Heart right ventricle (tissue), 16 donors: ENCODE data around the gene AZGP1. TPM values are rescaled to one million over a fixed set of nuclear protein-coding genes. Genes with fewer than 3 reads are reported as not detected.
"Not testable (repeated sequence)": the region's sequence is repeated elsewhere in the genome, so short reads cannot be mapped to it uniquely, and the experiment has no call there.

Experiments used
- ATAC-seq, 8 donors: fragments of 200-7000 bp; cut with Tn5 transposase; one replicate each; pipeline ENCODE4 v1.9.1; 2020; ENCODE audit warnings: mild to moderate bottlenecking in 8 of 8, moderate library complexity in 8 of 8, moderate number of reproducible peaks in 1 of 8
- DNase-seq, 2 donors: peaks; one replicate each; pipeline ENCODE4 v3.0.0-alpha.2; 2020
- H3K27ac ChIP-seq, 10 donors: fragments of 200-600 bp; sonication (generic) in 2 of 10; one replicate each; pipeline versions ENCODE4 v1.5.0 to v1.8.0; 2020 to 2022; ENCODE audit warnings: mild to moderate bottlenecking in 3 of 10
- H3K27me3 ChIP-seq, 7 donors: fragments of 200-600 bp; one replicate each; pipeline ENCODE4 v1.8.0; 2021 to 2022; ENCODE audit warnings: mild to moderate bottlenecking in 2 of 7
- H3K36me3 ChIP-seq, 9 donors: fragments of 200-600 bp; sonication (generic) in 1 of 9; one replicate each; pipeline versions ENCODE4 v1.5.0 to v1.8.0; 2020 to 2022; ENCODE audit warnings: mild to moderate bottlenecking in 2 of 9
- H3K4me1 ChIP-seq, 9 donors: fragments of 200-600 bp; sonication (generic) in 1 of 9; one replicate each; pipeline versions ENCODE4 v1.5.0 to v1.8.0; 2020 to 2022; ENCODE audit warnings: mild to moderate bottlenecking in 4 of 9
- H3K4me3 ChIP-seq, 10 donors: fragments of 200-600 bp; sonication (generic) in 2 of 10; one replicate each; pipeline versions ENCODE4 v1.5.0 to v1.8.0; 2020 to 2022; ENCODE audit warnings: mild to moderate bottlenecking in 7 of 10, moderate library complexity in 2 of 10
- H3K9me3 ChIP-seq, 11 donors: fragments of 200-600 bp in 10 of 11; sonication (generic) in 2 of 11; one replicate each; pipeline versions ENCODE4 v1.5.0 to v1.8.0; 2013 to 2022; ENCODE audit warnings: mild to moderate bottlenecking in 2 of 11, control low read depth in 1 of 11, moderate library complexity in 1 of 11
- WGBS, 2 donors: extraction: QIAGEN DNeasy Blood & Tissue Kit; methylation state at CpG; one replicate each; pipeline ENCODE4 v1.1.7; 2013; ENCODE audit warnings: inconsistent platforms in 1 of 2; 5-methylcytosine and 5-hydroxymethylcytosine counted together
- intact Hi-C, 10 donors: fragments of 100-400 bp; cut with DNase I; formaldehyde crosslinking; loops; one replicate each; pipeline versions ENCODE4 v1.11.1 to v1.14.2; 2022
- polyA plus RNA-seq, 2 donors: library from polyadenylated mRNA; stranded (reverse); fragments of 200-250 nt; gene quantifications; one replicate each; pipeline ENCODE4 v1.2.3, GENCODE V29; 2013
- total RNA-seq, 10 donors: library from RNA; stranded (reverse); fragmentation: NEBNext Ultra II Directional in 3 of 10; extraction: Animal tissue kit (Norgen Biotek cat#: 25700) in 3 of 10; gene quantifications; one replicate each; pipeline versions ENCODE4 v1.2.1 to v1.2.4, GENCODE V29; 2021 to 2023
- TF ChIP-seq, protein P1 (sequence below), 9 donors: fragments of 200-600 bp; sonication (generic) in 2 of 9; IDR thresholded peaks; one replicate each; pipeline versions ENCODE4 v1.5.0 to v1.8.0; 2021 to 2022; ENCODE audit warnings: antibody characterized with exemption in 9 of 9, mild to moderate bottlenecking in 5 of 9, moderate library complexity in 1 of 9
- donor health status: Arrhythmogenic right ventricular cardiomyopathy.
- donor health status: ischemic (EF 13 %, LVEDD 7.1; RV severe dilation, severe dysfunction).
- donor health status: healthy with polysubstance abuse.
- donor health status: DM: no; HTN: yes; CAD: no.
- donor health status: DM: no; HTN: no; CAD: no.
- donor health status: ischemic (EF 25% LVEDD 6.9; RV normal size, moderate dysfunction).
- donor health status: ischemic (EF 25% LVEDD 5.7; RV mildly dilated, moderate dysfunction).
- donor health status: healthy.
- donor health status: DM: yes; HTN: yes; CAD: no.
- donor health status: Ischemic cardiomyopathy.
- donor health status: ischemic (EF 35%, LVEDD 5.7; RV mildly dilated, moderate dysfunction).
- donor health status: nonischemic (EF 11% LVEDD 7.7; RV severe dilation, severe dysfunction).
- donor health status: DM: yes; HTN: yes; CAD: no.
- donor health status: PGD.
- donor health status: ischemic (EF 29% LVEDD 5.4; RV normal size, mild dysfunction).
- donor health status: nonischemic (EF 23%, LVEDD 6.1; RV moderate dilation, normal function).

AZGP1 gene
- total and polyA plus RNA-seq, 12 donors = 37.8 to 335 (median 108) TPM

DNA sequence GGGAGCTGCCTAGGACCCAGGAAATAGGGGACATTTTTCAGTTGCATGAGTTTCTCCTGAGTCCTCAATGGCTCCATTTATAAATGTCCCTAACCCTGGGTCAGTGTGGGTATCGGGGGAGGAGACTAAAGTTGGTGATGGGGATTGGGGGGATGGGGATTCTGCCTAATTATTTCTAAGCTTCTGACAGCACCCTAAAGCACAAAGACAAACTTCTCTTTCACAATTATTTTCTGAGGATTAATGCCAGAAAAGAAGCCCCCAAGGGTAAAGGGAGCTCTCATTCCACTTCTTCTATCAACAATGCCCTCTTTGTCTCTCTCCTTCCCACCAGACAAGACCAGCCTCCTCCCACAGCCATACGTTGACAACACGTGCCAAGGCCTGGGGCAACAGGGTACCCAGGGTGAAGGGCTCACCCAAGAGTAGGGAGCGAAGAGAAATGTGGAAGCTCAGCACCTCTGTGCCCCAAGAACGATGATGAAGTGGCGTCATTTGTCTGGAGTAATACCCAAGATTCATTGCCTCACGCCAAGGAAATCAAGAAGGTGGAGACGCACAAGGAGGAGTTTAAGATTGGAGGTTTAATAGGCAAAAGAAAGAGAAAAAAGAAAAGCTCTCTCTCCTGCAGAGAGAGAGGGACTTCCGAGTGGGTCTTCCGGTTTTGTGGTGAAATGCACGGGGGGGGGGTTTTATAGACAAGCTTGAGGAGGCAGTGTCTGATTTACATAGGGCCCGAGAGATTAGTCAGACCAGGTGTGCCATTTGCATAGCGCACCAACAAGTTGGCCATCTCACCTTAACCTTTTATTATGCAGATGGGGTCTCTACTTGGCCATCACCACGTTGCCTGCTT, 32.0 kb downstream of the AZGP1 start:
- intact Hi-C loops = no loop called here
- Histone ChIP-seq H3K36me3 (no peaks in the 10 kb centered on the region), H3K4me1 (no peaks in the 10 kb centered on the region), H3K27me3 (peaks cover 0 to 37% (median 11%) of the 10 kb centered on the region in 7 donors), H3K4me3 (no peak overlapping the region), H3K9me3 (peaks cover 0 to 5% (median 0%) of the 10 kb centered on the region in 11 donors), H3K27ac (no peak overlapping the region)
- no peak for DNase-seq
- 36 to 50% methylated on average over 14 of the region's 14 CpGs for WGBS, 2 donors
- no peak for ATAC-seq
- TF ChIP-seq, protein P1, sequence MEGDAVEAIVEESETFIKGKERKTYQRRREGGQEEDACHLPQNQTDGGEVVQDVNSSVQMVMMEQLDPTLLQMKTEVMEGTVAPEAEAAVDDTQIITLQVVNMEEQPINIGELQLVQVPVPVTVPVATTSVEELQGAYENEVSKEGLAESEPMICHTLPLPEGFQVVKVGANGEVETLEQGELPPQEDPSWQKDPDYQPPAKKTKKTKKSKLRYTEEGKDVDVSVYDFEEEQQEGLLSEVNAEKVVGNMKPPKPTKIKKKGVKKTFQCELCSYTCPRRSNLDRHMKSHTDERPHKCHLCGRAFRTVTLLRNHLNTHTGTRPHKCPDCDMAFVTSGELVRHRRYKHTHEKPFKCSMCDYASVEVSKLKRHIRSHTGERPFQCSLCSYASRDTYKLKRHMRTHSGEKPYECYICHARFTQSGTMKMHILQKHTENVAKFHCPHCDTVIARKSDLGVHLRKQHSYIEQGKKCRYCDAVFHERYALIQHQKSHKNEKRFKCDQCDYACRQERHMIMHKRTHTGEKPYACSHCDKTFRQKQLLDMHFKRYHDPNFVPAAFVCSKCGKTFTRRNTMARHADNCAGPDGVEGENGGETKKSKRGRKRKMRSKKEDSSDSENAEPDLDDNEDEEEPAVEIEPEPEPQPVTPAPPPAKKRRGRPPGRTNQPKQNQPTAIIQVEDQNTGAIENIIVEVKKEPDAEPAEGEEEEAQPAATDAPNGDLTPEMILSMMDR (IDR thresholded peaks at IDR 0.05) = no peak

DNA sequence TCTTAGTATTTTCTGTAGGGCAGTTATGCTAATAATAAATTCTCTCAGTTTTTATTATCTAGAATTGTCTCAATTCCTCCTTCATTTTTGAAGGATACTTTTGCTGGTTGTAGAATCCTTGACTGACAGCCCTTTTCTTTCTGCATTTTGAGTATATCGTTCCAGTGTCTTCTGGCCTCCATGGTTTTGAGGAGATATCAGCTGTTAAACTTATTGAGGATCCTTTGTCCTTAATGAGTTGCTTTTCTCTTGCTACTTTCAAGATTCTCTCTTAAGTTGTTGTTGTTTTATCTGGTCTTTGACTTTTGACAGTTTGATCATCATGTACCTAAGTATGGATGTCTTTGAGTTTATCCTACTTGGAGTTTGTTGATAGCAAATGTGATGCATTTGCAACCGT, 37.5 kb downstream of the AZGP1 start:
- Histone ChIP-seq H3K4me1 (no peaks in the 10 kb centered on the region), H3K9me3 (peaks cover 0 to 14% (median 2%) of the 10 kb centered on the region in 11 donors), H3K27ac (no peak overlapping the region), H3K36me3 (no peaks in the 10 kb centered on the region), H3K4me3 (no peak overlapping the region), H3K27me3 (peaks cover 0 to 19% (median 7%) of the 10 kb centered on the region in 7 donors)
- ATAC-seq (no peak), DNase-seq (no peak)
- WGBS, 2 donors = 75 to 90% methylated on average over 2 of the region's 2 CpGs
- TF ChIP-seq, protein P1 (IDR thresholded peaks at IDR 0.05) = no peak
- intact Hi-C loops = no loop called here

DNA sequence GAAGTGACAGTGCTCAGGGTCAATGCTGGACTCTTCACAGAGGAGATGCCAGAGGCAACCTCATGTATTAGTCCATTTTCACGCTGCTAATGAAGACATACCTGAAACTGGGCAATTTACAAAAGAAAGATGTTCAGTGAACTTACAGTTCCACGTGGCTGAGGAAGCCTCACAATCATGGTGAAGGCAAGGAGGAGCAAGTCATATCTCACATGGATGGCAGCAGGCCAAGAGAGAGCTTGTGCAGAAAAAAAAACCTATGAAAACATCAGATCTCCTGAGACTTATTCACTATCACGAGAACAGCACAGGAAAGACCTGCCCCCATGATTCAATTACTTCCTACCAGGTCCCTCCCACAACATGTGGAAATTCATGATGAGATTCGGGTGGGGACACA, 40.8 kb downstream of the AZGP1 start:
- H3K4me3 ChIP-seq, H3K36me3 ChIP-seq, DNase-seq, H3K4me1 ChIP-seq, intact Hi-C loops, H3K27me3 ChIP-seq, H3K27ac ChIP-seq, ATAC-seq: not testable (repeated sequence)
- H3K9me3 ChIP-seq = peaks cover 0 to 14% (median 2%) of the 10 kb centered on the region in 11 donors
- 39 to 42% methylated on average over 4 of the region's 4 CpGs for WGBS, 2 donors

DNA sequence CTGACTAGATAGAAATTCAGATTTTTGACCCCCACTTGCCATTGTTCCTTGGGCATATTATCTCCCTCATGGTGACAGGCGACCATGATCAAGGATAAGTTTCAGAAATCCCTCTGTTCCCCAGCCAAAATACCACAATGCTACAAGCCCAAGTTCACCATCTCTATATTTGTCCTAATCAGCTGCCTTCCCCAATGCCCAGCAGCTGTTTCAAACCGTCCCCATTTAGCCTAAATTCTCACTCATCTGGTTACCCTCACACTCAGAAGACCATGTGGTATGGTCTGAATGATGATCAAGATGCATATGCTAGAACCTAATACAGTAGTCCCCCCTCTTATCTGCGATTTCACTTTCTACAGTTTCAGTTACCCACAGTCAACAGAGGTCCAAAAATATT, 45.5 kb downstream of the AZGP1 start:
- DNase-seq = no peak
- no peak overlapping the region for H3K4me3 ChIP-seq
- no peak for ATAC-seq
- no peaks in the 10 kb centered on the region for H3K36me3 ChIP-seq
- H3K27ac ChIP-seq = peak overlapping the region in 4 of 10 donors; percentile 14 to 79 (median 74)
- H3K4me1 ChIP-seq = peaks cover 4 to 21% (median 11%) of the 10 kb centered on the region in 9 donors
- no peaks in the 10 kb centered on the region for H3K9me3 ChIP-seq
- H3K27me3 ChIP-seq = peaks cover 0 to 18% (median 0%) of the 10 kb centered on the region in 7 donors
- intact Hi-C loops = no loop called here
- TF ChIP-seq, protein P1 (IDR thresholded peaks at IDR 0.05) = no peak
- WGBS, 2 donors = 85 to 90% methylated on average over 3 of the region's 3 CpGs

DNA sequence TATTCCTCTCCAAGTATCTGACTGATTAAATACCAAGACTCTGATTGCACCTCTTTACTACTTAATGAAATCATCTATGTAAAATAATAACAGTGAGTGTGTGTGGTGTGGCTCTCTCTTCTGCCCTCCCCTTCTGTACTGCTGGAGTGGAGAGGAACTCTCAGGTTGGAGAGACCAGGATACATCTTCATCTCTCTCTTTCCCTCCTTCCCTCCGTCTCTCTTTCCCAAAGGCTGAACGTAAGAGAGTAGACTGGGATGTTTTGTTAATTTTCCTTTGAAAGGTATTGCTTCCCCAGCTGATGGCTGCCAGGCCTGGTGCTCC, 46.1 kb downstream of the AZGP1 start:
- peak in 1 of 8 donors; percentile 40 for ATAC-seq
- intact Hi-C loops = loop anchor here in 4 of 10 donors (5.0 to 10.0 kb wide), 4 partner anchors 45 to 125 kb away; partner anchors contain the start of gene AZGP1 (in 1 of the 4)
- H3K9me3 ChIP-seq = no peaks in the 10 kb centered on the region
- peaks cover 4 to 21% (median 11%) of the 10 kb centered on the region in 9 donors for H3K4me1 ChIP-seq
- TF ChIP-seq, protein P1 (IDR thresholded peaks at IDR 0.05) = peak in 2 of 9 donors; percentile 1 to 25
- H3K27ac ChIP-seq = peak overlapping the region in 8 of 10 donors; percentile 14 to 79 (median 70)
- 28 to 29% methylated on average over 2 of the region's 2 CpGs for WGBS, 2 donors
- H3K4me3 ChIP-seq = peak overlapping the region in 6 of 10 donors; percentile 40 to 50 (median 44)
- DNase-seq = no peak
- peaks cover 0 to 18% (median 0%) of the 10 kb centered on the region in 7 donors for H3K27me3 ChIP-seq
- H3K36me3 ChIP-seq = no peaks in the 10 kb centered on the region
